Esophagus mucosa (tissue), 1 donor: ENCODE data around the gene KIF26A. TPM values are rescaled to one million over a fixed set of nuclear protein-coding genes. Genes with fewer than 3 reads are reported as not detected.
A peak's percentile ranks its signal among the peaks of the same experiment; 100 is the strongest.

Experiments
- ATAC-seq: fragments of 200-7000 bp; cut with Tn5 transposase; one replicate; pipeline ENCODE4 v1.9.1; 2020
- total RNA-seq: library from RNA; stranded (reverse); gene quantifications from one replicate; pipeline ENCODE4 v1.2.4, GENCODE V29; 2023
- donor health status: DM: yes; HTN: yes; CAD: no.

Gene KIF26A
- 1.00 TPM for total RNA-seq

GRCh38 chr14:104138098-104138717 lies at the start of gene KIF26A:
Gene KIF26A, plus strand, starts transcription at chr14:104138587. Its CDS starts 136 bp downstream, at chr14:104138723.
- peak; percentile 15 for ATAC-seq

DNA sequence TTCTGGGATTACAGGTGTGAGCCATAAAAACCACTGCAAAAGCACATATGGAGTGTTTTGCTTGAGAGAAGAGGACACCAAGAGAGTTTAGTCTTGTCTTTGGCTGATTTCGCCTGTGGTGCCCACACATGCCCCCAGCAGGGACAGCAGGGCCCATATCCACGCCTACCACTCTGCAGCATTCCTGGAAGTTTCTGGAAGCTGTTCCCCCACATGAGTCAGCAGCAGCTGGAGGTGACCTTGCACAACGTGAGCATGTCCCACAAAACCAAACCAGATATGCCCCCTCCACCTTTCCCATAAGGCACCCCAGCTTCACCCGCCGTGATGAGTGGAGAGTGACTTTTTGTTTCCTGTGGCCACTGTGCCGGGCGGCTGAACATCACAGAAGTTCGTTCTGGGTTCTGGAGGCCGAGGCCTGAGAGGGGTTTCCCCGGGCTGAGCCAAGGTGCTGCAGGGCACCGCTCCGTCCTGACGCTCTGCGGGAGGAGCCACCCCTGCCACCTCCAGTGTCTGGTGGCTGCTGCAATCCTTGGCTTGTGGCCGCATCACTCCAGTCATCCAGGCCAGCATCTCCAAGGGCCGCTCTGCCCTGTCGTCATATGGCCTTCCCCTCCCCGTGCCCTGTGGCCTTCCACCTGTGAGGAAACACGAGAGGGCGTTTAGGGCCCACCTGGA lies 48.2 kb upstream of the KIF26A start:
- no peak for ATAC-seq

- ATAC-seq: no peak
Observed at GRCh38 chr14:104091061-104091926, 47.1 kb upstream of the KIF26A start.

DNA sequence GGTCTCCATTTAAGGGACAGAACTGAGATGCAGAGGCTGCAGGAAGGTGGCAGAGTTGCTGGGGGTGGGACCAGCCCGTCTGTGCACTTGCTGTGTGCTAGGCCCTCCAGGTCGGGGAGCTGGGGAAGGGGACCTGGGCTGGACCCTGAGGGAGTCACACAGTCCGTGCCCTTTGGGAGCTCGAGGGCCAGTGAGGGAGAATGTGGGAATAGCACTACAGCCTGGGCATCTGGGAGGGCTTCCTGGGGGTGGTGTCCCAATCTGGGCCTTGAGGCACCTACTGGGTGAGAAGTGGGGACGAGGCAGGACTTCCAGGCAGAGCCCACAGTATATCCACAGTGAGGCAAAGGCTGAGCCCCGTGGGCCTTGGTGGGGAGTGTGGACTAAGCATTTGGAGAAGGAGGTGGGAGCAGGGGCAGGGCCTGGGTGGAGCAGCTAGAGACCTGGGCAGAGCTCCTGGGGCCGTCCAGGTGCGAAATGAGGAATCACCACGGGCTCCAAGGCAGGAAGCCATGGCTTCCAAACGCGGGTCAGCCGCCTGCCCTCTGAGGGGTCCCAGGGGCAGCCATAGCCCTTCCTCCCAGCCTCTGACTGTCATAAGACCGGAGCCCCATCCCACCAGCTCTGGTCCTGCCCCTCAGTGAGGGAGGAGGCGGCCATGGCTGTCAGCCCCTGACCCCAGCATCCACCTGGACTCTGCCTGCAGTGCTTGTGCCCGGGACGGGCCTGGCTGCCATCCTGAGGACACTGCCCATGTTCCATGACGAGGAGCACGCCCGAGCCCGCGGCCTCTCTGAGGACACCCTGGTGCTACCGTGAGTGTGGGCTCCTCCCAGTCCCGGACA lies 46.2 kb upstream of the KIF26A start:
- no peak for ATAC-seq

GRCh38 chr14:104092931-104093365 lies 45.4 kb upstream of the KIF26A start:
- ATAC-seq: no peak

DNA sequence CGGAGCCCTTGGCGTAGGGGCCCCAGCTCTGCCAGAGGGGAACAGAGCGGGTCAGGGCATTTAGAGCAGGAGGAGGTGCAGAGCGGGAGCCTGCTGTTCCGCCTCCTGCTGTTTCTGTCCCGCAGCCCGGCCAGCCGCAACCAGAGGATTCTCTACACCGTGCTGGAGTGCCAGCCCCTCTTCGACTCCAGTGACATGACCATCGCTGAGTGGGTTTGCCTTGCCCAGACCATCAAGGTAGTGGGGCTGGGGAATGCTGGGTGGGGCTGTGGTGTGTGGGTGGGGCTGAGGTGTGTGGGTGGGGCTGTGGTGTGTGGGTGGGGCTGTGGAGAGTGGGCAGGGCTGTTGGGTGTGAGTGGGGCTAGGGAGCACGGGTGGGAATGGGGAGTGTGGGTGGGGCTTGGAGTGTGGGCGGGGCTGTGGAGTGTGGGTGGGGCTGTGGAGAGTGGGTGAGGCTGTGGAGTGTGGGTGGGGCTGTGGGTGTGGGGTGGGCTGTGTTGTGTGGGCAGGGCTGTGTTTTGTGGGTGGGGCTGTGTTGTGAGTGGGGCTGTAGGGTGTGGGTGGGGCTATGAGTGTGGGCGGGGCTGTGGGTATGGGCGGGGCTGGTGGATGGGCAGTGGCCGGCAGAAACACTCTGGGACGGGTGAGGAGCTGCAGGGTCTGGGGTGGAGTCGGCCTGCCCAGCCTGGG lies 44.9 kb upstream of the KIF26A start:
- peak; percentile 51 for ATAC-seq

- ATAC-seq: no peak
Observed at GRCh38 chr14:104094056-104094708, 44.2 kb upstream of the KIF26A start.

- peak; percentile 65 for ATAC-seq
Observed at GRCh38 chr14:104094709-104095425, 43.5 kb upstream of the KIF26A start.

DNA sequence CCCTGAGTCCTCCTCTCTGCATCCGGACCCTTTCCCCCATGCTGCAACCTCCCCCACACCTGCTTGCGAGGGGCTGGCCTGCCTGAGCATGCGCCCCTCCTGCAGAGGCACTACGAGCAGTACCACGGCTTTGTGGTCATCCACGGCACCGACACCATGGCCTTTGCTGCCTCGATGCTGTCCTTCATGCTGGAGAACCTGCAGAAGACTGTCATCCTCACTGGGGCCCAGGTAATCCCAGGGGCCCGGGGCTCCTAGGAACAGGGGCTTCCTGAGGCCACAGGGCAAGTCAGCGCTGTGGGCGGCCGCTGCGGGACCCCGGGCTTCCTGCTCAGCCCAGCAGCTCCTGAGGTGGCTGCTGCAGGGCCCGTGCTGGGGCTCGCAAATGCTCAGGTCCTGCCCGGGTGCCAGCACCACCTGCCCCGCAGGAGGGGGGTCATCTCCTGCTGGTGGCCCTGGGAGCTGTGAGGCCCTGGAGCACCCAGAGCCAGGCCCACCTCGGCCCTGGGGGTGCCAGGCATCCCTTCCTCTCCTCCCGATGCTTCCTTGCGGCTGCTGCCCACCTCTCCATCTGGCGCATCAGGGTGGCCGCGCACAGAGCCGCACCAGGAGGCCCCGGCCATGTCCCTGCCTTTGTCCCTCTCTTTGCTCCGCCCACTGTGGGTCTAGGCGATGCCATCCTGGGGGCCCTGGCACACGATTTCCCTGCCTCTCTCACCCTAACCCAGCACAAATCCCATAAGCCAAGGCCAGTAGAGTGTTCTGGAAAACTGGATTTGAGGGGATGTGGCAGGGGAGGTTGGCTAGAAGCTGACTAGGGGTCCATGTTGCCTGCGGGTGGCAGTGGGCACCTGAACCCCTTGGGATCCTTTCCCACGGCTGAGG lies 42.7 kb upstream of the KIF26A start:
- no peak for ATAC-seq

DNA sequence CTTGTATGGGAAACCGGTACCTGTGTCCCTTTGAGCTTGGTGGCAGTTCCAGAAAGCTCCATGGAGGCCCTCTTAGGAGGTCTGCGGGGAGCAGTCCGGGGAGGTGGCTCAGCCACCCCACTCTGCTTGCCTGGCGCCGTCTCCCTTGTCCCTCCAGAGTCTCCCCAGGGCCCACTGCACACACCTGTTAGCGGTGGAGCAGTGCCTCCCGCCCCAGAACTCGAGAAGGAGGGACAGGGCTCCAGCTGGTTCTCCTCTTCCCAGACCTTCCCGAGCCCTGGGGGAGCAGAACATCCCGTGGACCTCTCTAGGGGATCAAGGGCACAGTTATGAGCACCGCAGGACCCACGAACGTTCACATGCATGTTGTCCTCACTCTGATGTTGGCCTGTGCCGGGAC lies 42.1 kb upstream of the KIF26A start:
- ATAC-seq: no peak

GRCh38 chr14:104096751-104097700 lies 41.4 kb upstream of the KIF26A start:
- ATAC-seq: no peak

- no peak for ATAC-seq
Observed at GRCh38 chr14:104098272-104099095, 39.9 kb upstream of the KIF26A start.

DNA sequence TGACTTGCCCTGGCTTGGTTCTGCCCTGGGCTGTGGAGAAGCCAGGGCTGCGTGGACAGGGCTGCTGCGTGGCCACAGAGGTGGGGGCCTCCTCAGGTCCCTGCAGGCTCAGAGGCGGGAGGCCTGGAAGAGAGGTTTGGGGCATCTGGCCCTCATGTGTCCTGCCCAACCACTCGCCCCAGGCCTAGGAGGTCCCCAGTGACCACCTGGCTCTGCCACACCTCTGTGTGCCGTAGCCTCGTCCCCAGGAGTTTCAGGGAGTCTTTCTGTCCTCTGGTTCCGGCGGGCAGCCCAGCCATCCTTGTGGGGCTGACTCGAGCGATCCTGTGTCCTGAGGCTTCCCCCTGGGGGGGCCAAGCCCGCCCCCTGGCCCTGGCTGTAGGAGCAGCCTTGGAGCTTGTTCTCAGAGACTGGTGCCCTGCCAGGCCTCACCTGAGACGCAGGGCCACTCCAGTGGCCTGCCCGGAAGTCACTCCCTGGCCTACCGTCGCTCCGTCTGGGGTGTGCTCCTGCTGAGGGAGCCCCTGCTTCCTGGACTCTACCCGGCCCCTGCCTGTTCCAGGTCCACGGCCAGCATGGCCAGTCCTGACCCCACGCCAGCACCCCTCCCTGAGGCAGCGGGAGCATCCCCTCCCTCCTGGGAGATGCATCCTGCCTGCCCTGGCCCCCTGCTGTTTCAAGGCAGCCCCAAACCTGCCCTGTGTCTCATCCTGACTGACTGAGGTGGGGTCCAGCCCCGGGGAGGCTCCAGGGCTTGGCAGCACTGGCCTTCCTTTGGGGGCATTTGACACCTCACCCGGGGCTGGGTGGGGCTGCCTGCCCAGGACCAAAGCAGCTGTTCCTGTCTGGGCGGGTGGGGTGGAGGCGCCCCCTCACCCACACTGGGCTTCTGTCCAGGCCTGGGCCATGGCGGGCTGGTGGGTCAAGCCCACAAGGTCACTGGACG lies 39.0 kb upstream of the KIF26A start:
- no peak for ATAC-seq

GRCh38 chr14:104100171-104101085 lies 38.0 kb upstream of the KIF26A start:
- peak; percentile 62 for ATAC-seq

GRCh38 chr14:104101086-104101621 lies 37.2 kb upstream of the KIF26A start:
- peak; percentile 67 for ATAC-seq
